ENCODE results near the gene TRABD2B.
A peak's percentile ranks its signal among the peaks of the same experiment; 100 is the strongest.

The TRABD2B gene

GRCh38 chr1:47774986-47775834 lies 222.0 kb downstream of the TRABD2B start:
- DNase-seq (ENCODE audit: low spot score) = no peak

- DNase-seq (ENCODE audit: low spot score) = no peak
These were observed 224.1 kb downstream of the TRABD2B start for GRCh38 chr1:47772960-47773682.

GRCh38 chr1:47772281-47772680 lies 224.9 kb downstream of the TRABD2B start:
- DNase-seq (ENCODE audit: low spot score) = no peak

- no peak for DNase-seq (ENCODE audit: low spot score)
These were observed 225.4 kb downstream of the TRABD2B start for GRCh38 chr1:47771751-47772150.

- DNase-seq (ENCODE audit: low spot score) = no peak
These were observed 227.2 kb downstream of the TRABD2B start for GRCh38 chr1:47769983-47770382.

- DNase-seq (ENCODE audit: low spot score) = no peak
These were observed 227.9 kb downstream of the TRABD2B start for GRCh38 chr1:47769295-47769694.

GRCh38 chr1:47767741-47768100 lies 229.5 kb downstream of the TRABD2B start:
- DNase-seq (ENCODE audit: low spot score) = no peak

- DNase-seq (ENCODE audit: low spot score) = no peak
These were observed 230.1 kb downstream of the TRABD2B start for GRCh38 chr1:47766832-47767740.

- no peak for DNase-seq (ENCODE audit: low spot score)
These were observed 231.3 kb downstream of the TRABD2B start for GRCh38 chr1:47765742-47766485.

GRCh38 chr1:47765236-47765635 lies 231.9 kb downstream of the TRABD2B start:
- DNase-seq (ENCODE audit: low spot score) = no peak

- no peak for DNase-seq (ENCODE audit: low spot score)
These were observed 232.6 kb downstream of the TRABD2B start for GRCh38 chr1:47764461-47765046.

- DNase-seq (ENCODE audit: low spot score) = peak; percentile 40
These were observed 233.5 kb downstream of the TRABD2B start for GRCh38 chr1:47763591-47764171.

- DNase-seq (ENCODE audit: low spot score) = no peak
These were observed 235.2 kb downstream of the TRABD2B start for GRCh38 chr1:47761974-47762373.

GRCh38 chr1:47761201-47761930 lies 235.8 kb downstream of the TRABD2B start:
- no peak for DNase-seq (ENCODE audit: low spot score)

GRCh38 chr1:47759936-47760629 lies 237.1 kb downstream of the TRABD2B start:
- no peak for DNase-seq (ENCODE audit: low spot score)

- no peak for DNase-seq (ENCODE audit: low spot score)
These were observed 237.8 kb downstream of the TRABD2B start for GRCh38 chr1:47759251-47759935.

GRCh38 chr1:47758341-47759250 lies 238.6 kb downstream of the TRABD2B start:
- DNase-seq (ENCODE audit: low spot score) = no peak
